ENCODE results near the gene TRA2B. TPM values are rescaled to one million over a fixed set of nuclear protein-coding genes. Genes with fewer than 3 reads are reported as not detected.

Gene TRA2B
- total and polyA plus RNA-seq, 12 donors: 78.2 to 242 (median 106) TPM

DNA sequence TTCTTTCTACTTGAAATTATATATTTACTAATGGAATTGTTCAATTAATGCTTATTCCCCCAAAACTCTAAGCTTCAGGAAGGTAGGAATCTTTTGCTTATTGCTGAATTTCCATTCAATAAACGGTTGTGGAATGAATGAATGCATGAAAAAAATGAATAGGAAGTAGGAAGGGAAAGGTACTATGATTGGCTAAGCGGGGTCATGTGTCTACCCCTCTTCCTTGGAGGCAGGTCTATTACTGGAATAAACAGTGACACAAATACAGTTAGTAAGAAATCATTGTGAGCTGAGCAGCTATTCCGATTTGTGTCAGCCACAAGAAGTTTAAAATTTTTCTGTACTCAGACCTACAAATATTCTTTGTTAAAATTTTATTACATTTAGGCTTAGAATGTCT lies 10.5 kb upstream of the TRA2B start:
- DNase-seq: no peak
- 77 to 80% (median 79%) methylated on average over 3 of the region's 3 CpGs for WGBS, 4 donors
- TF ChIP-seq, protein P1, sequence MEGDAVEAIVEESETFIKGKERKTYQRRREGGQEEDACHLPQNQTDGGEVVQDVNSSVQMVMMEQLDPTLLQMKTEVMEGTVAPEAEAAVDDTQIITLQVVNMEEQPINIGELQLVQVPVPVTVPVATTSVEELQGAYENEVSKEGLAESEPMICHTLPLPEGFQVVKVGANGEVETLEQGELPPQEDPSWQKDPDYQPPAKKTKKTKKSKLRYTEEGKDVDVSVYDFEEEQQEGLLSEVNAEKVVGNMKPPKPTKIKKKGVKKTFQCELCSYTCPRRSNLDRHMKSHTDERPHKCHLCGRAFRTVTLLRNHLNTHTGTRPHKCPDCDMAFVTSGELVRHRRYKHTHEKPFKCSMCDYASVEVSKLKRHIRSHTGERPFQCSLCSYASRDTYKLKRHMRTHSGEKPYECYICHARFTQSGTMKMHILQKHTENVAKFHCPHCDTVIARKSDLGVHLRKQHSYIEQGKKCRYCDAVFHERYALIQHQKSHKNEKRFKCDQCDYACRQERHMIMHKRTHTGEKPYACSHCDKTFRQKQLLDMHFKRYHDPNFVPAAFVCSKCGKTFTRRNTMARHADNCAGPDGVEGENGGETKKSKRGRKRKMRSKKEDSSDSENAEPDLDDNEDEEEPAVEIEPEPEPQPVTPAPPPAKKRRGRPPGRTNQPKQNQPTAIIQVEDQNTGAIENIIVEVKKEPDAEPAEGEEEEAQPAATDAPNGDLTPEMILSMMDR (IDR thresholded peaks at IDR 0.05): no peak
- TF ChIP-seq POLR2A (IDR thresholded peaks at IDR 0.05): no peak
- Histone ChIP-seq H3K4me3 (no peak overlapping the region), H3K9me3 (replicated peaks in 1 of 3) (no peaks in the 10 kb centered on the region), H3K27me3 (no peaks in the 10 kb centered on the region), H3K36me3 (replicated peaks in 1 of 2) (no peaks in the 10 kb centered on the region), H3K4me1 (replicated peaks in 1 of 2) (peaks cover 0 to 2% of the 10 kb centered on the region in 2 donors), H3K27ac (no peak overlapping the region)
- intact Hi-C loops (cut with DNase I): no loop called here

DNA sequence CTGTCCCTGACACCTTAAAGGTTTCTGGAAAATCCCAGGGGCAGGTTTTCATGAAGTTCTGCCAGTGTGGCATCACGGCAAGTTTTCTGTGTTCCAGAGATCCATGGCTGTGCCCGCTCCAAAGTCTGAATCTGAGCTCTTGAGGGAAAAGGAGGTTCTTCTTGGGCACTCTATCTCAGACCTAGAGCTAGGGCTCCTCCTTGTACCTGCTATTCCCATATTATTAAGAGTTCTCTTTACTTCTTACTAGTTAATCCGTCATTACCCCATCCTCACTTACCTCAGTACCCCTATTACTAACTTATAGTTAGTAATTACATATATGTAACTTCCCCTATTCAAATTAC lies 5.9 kb upstream of the TRA2B start:
- no peak for DNase-seq
- Histone ChIP-seq H3K4me3 (peak overlapping the region in 1 of 4 donors; percentile 18), H3K9me3 (replicated peaks in 1 of 3) (no peaks in the 10 kb centered on the region), H3K36me3 (replicated peaks in 1 of 2) (no peaks in the 10 kb centered on the region), H3K27me3 (no peaks in the 10 kb centered on the region), H3K4me1 (replicated peaks in 1 of 2) (peaks cover 0 to 6% of the 10 kb centered on the region in 2 donors), H3K27ac (no peak overlapping the region)
- TF ChIP-seq, protein P1 (IDR thresholded peaks at IDR 0.05): peak in 1 of 6 experiments; percentile 6
- TF ChIP-seq POLR2A (IDR thresholded peaks at IDR 0.05): no peak
- 27 to 35% (median 32%) methylated on average over 3 of the region's 3 CpGs for WGBS, 4 donors
- intact Hi-C loops (cut with DNase I): no loop called here

DNA sequence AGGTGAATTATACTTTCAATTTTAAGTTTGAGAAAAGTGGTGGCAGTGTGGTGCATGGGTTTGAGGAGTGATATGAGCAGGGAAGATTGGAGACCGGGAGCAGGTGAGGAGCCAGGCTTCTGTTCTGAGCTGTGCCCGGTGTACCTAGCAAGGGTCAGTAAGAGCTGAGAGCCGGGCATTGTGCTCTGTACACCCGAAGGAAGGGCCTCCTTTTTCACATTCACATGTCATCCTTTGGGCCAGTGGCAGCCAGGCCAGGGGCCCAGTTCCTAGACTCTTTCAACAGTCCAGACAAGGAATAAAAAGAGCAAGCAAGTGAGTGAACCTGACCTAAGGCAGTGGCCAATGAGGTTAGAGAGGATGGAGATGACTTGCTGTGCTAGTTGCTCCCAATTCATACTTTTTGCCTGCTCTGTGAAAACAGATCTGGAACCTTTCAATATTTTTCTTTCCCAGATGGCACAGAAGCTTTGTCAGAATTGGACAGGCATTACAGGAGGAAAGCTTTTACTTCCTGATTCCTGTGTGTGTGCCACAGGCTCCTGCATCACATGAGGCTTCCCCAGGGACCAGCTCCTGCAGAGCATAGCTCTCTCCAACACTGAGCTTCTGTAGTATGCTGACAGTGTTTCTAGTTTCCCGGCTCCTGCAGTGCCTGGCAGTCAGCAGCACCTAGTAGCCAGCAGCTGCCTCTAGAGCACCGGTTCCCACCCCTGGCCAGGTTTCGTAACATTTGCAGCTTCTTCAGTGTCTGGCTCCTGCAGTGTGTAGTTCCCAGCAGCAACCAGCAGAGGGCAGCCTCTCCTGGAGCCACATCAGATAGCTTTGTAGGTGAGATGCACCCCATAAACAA lies 5.3 kb upstream of the TRA2B start:
- DNase-seq: peak; percentile 83 to 96 (median 90)
- 49 to 61% (median 52%) methylated on average over 6 to 7 of the region's 7 CpGs for WGBS, 4 donors
- intact Hi-C loops (cut with DNase I): no loop called here

DNA sequence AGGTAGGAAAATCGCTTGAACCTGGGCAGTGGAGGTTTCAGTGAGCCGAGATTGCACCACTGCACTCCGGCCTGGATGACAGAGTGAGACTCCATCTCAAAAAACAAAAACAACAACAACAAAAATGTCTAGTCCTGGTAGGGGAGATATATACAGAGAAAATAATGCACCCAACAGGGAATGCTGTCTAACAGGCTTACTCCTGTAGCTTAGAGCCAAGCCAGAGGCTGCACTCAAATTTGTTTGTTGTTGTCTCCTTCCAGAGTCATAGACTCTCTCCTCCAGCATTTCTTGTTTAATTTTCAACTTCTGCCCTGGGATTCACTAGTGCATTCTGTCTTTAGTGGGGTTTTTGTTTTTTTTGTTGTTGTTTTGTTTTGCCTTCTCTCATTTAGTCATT lies 4.6 kb upstream of the TRA2B start:
- 87 to 95% (median 93%) methylated on average over 3 of the region's 3 CpGs for WGBS, 4 donors
- H3K4me3 ChIP-seq: no peak overlapping the region
- no peaks in the 10 kb centered on the region for H3K9me3 ChIP-seq (replicated peaks in 1 of 3)
- no peaks in the 10 kb centered on the region for H3K27me3 ChIP-seq
- no peaks in the 10 kb centered on the region for H3K36me3 ChIP-seq (replicated peaks in 1 of 2)
- TF ChIP-seq, protein P1 (IDR thresholded peaks at IDR 0.05): no peak
- TF ChIP-seq POLR2A (IDR thresholded peaks at IDR 0.05): no peak
- H3K27ac ChIP-seq: no peak overlapping the region
- DNase-seq: no peak
- peaks cover 0 to 6% of the 10 kb centered on the region in 2 donors for H3K4me1 ChIP-seq (replicated peaks in 1 of 2)
- intact Hi-C loops (cut with DNase I): no loop called here

More for the DNA sequence above, 5.3 kb upstream of the TRA2B start:
- H3K27me3 ChIP-seq: no peaks in the 10 kb centered on the region
- peak overlapping the region in 3 of 5 donors; percentile 23 to 53 (median 45) for H3K27ac ChIP-seq
- H3K4me1 ChIP-seq (replicated peaks in 1 of 2): peaks cover 0 to 6% of the 10 kb centered on the region in 2 donors
- no peaks in the 10 kb centered on the region for H3K36me3 ChIP-seq (replicated peaks in 1 of 2)
- H3K9me3 ChIP-seq (replicated peaks in 1 of 3): no peaks in the 10 kb centered on the region
- peak overlapping the region in 1 of 4 donors; percentile 18 for H3K4me3 ChIP-seq
- TF ChIP-seq POLR2A (IDR thresholded peaks at IDR 0.05): no peak
- TF ChIP-seq, protein P1 (IDR thresholded peaks at IDR 0.05): peak; percentile 89 to 100 (median 94)
